ENCODE data around the gene DENND2C.

DENND2C gene

DNA sequence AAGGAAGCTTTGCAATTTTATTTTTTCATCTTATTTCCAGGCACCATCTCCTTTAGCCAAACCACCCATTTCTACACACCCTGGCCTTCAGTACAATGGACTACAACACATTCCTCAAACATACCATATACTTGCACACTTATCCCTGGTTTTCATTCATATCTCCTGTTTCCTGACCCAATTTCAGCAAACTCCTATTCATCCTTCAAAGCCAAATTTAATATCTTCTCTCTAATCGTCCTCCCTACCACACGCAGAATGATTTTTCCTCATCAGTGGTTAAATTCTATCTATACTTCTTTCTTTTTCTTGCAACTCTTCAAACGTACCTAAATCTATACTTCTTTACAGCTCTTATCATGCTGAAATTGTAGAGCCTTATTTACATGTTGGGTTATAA lies 2.9 kb downstream of the DENND2C start:
- Histone ChIP-seq H3K4me2 (ENCODE audit: low read length) (no peak overlapping the region), H3K79me2 (ENCODE audit: insufficient read depth, low read length) (no peaks in the 10 kb centered on the region), H3F3A (ENCODE audit: insufficient read depth, low read length) (no peaks in the 10 kb centered on the region), H3K36me3 (ENCODE audit: insufficient read depth, low read length) (no peaks in the 10 kb centered on the region), H3K27ac (ENCODE audit: low read depth, low read length, poor library complexity, severe bottlenecking) (no peak overlapping the region), H3K4me1 (ENCODE audit: insufficient read depth, low read length, severe bottlenecking) (peaks cover 18% of the 10 kb centered on the region), H3K27me3 (ENCODE audit: insufficient read depth, low read length) (no peaks in the 10 kb centered on the region), H2AFZ (ENCODE audit: low read length) (no peak overlapping the region), H3K9me3 (ENCODE audit: low read length) (no peaks in the 10 kb centered on the region), H3K4me3 (ENCODE audit: low read depth, low read length, poor library complexity, severe bottlenecking) (no peak overlapping the region), H3K9ac (ENCODE audit: low read length) (no peak overlapping the region), H3K9me2 (ENCODE audit: low read depth, low read length) (no peaks in the 10 kb centered on the region), H4K20me1 (ENCODE audit: insufficient read depth, low read length) (no peaks in the 10 kb centered on the region)
- no peak for TF ChIP-seq CTCF (IDR thresholded peaks at IDR 0.05; ENCODE audit: low read length)
- TF ChIP-seq EZH2 (IDR thresholded peaks at IDR 0.05; ENCODE audit: borderline replicate concordance, low read length) = no peak

DNA sequence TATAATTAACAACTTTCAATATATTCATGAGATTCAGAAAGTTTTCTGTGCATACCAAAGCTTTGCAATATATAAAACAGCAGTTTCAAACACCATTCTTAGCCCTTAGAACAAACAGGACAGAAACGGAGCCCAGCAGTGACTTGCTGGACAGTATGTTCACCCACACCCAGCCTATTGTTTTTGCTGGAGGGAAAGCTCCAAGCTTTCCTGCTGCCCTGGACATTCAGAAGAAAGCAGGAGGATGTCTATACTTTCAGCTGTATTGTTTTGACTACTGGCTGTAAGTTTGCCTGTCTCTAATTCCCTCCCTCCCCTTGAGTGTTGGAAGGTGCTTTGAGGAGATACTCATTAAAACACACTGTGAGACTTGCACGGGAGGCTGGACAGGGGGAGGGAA lies 9.6 kb downstream of the DENND2C start:
- H3K9me2 ChIP-seq (ENCODE audit: low read depth, low read length) = no peaks in the 10 kb centered on the region
- no peaks in the 10 kb centered on the region for H3K9me3 ChIP-seq (ENCODE audit: low read length)
- no peaks in the 10 kb centered on the region for H3K79me2 ChIP-seq (ENCODE audit: insufficient read depth, low read length)
- no peaks in the 10 kb centered on the region for H4K20me1 ChIP-seq (ENCODE audit: insufficient read depth, low read length)
- no peaks in the 10 kb centered on the region for H3K27me3 ChIP-seq (ENCODE audit: insufficient read depth, low read length)
- H3K36me3 ChIP-seq (ENCODE audit: insufficient read depth, low read length) = no peaks in the 10 kb centered on the region
- H3K4me2 ChIP-seq (ENCODE audit: low read length) = no peak overlapping the region
- no peak overlapping the region for H3K9ac ChIP-seq (ENCODE audit: low read length)
- no peak overlapping the region for H2AFZ ChIP-seq (ENCODE audit: low read length)
- no peak overlapping the region for H3K27ac ChIP-seq (ENCODE audit: low read depth, low read length, poor library complexity, severe bottlenecking)
- H3F3A ChIP-seq (ENCODE audit: insufficient read depth, low read length) = no peaks in the 10 kb centered on the region
- no peaks in the 10 kb centered on the region for H3K4me1 ChIP-seq (ENCODE audit: insufficient read depth, low read length, severe bottlenecking)
- TF ChIP-seq EZH2 (IDR thresholded peaks at IDR 0.05; ENCODE audit: borderline replicate concordance, low read length) (no peak), CTCF (IDR thresholded peaks at IDR 0.05; ENCODE audit: low read length) (no peak)
- no peak overlapping the region for H3K4me3 ChIP-seq (ENCODE audit: low read depth, low read length, poor library complexity, severe bottlenecking)

- H3K4me2 ChIP-seq (ENCODE audit: low read length) = no peak overlapping the region
- H3K9ac ChIP-seq (ENCODE audit: low read length) = no peak overlapping the region
- H3K4me1 ChIP-seq (ENCODE audit: insufficient read depth, low read length, severe bottlenecking) = no peaks in the 10 kb centered on the region
- H3K36me3 ChIP-seq (ENCODE audit: insufficient read depth, low read length) = no peaks in the 10 kb centered on the region
- H3K79me2 ChIP-seq (ENCODE audit: insufficient read depth, low read length) = no peaks in the 10 kb centered on the region
- no peaks in the 10 kb centered on the region for H4K20me1 ChIP-seq (ENCODE audit: insufficient read depth, low read length)
- H3K9me2 ChIP-seq (ENCODE audit: low read depth, low read length) = no peaks in the 10 kb centered on the region
- H3K4me3 ChIP-seq (ENCODE audit: low read depth, low read length, poor library complexity, severe bottlenecking) = no peak overlapping the region
- no peak overlapping the region for H2AFZ ChIP-seq (ENCODE audit: low read length)
- H3K9me3 ChIP-seq (ENCODE audit: low read length) = no peaks in the 10 kb centered on the region
- TF ChIP-seq CTCF (IDR thresholded peaks at IDR 0.05; ENCODE audit: low read length) (no peak), EZH2 (IDR thresholded peaks at IDR 0.05; ENCODE audit: borderline replicate concordance, low read length) (no peak)
- H3K27ac ChIP-seq (ENCODE audit: low read depth, low read length, poor library complexity, severe bottlenecking) = no peak overlapping the region
- no peaks in the 10 kb centered on the region for H3K27me3 ChIP-seq (ENCODE audit: insufficient read depth, low read length)
- H3F3A ChIP-seq (ENCODE audit: insufficient read depth, low read length) = no peaks in the 10 kb centered on the region
Observed at GRCh38 chr1:114651893-114652292, 18.0 kb downstream of the DENND2C start.

Data from OCI-LY1 (cell line).